Stimulated activated CD4-positive, alpha-beta T cell treated with anti-CD3 and anti-CD28 coated beads, Interleukin-12 subunit alpha, Interleukin-12 subunit beta, amount 100 ng/mL, for 4 hours (primary cell): ENCODE results near the gene DHRS3.
"Not testable (repeated sequence)": the region's sequence is repeated elsewhere in the genome, so short reads cannot be mapped to it uniquely, and the experiment has no call there.

Source experiments
- DNase-seq: peaks from one replicate; pipeline ENCODE4 v3.0.0-alpha.2; 2020

Gene DHRS3

DNA sequence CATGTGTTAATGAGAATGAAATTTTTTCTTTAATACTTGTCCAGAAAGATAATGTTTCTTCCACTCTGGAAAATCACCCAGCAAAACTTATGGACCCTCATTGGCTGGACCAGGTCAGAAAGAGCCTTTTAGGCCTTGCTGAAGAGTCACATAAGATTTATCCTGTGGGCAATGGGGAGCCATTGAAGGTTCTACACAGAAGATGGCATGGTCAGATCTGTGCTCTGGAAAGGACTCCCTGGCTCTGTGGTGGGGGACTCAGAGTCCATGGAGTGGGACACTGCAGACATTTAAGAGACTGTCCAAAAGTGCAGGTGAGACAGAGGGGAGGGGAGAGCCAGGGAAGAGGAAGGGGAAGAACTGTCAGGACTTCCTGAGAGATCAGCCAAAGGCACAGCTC is 66.4 kb downstream of the DHRS3 start:
- DNase-seq, result no peak

DNA sequence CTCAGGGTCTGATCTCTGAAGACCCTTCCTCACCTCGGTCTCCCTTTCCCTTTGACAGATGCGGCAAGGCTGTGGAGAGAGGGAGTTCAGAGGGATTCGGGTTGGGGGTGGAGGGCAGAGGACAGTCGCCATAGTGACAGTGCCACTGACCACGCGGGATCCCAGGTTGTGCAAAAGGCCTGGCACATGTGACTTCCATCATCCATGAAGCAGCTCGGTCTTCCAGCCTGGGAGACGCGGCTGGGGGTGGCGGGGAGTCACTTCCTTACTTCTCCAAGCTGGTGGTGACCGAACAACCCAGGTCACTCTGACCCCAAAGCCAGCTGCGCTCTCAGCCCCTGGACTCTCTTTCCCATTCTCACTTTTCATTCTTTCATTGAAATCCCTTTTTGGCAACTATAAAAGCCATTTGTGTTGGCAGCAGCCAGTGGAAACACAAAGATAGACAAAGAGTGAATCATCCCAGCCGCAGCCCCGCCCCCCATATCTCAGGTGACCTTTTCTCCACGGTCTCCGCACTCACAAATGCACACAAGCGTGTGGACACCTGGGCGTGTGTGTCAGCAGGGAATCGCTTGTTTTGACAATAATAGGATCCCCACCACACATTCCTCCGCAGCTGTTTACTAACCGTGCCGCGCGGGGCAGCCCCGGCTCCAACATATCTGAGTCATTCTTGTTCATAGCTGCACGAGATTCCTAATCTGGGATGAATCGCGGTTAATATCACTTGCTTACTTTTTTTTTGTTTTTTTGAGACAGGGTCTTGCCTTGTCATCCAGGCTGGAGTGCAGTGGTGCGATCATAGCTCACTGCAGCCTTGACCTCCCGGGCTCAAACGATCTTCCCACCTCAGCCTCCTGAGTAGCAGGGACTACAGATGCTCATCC is 68.3 kb downstream of the DHRS3 start:
- no peak for DNase-seq

DNA sequence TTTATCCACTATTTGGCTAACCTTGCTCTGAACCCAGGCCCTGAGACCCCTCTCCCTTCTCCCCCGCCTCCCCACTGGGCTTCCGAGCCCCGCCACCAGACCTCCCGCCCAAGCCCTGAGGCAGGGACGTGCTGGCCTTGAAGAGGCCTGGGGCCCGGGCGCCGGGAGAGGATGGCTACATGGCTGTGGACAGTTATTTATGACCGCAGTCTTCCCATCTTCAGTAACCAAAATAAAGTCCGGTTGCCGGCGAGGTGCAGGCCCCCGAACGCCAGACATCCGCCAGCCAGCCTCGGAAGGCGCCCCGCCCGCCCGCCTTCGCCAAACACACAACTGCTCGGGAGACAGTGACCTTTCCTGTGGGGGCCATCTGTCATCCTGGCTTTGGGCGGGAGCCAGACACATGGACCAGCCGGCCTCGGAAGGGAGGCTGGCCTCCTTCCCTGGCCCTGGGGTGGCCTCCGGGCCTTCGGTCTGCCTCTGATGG is 69.0 kb downstream of the DHRS3 start:
- no peak for DNase-seq

DNA sequence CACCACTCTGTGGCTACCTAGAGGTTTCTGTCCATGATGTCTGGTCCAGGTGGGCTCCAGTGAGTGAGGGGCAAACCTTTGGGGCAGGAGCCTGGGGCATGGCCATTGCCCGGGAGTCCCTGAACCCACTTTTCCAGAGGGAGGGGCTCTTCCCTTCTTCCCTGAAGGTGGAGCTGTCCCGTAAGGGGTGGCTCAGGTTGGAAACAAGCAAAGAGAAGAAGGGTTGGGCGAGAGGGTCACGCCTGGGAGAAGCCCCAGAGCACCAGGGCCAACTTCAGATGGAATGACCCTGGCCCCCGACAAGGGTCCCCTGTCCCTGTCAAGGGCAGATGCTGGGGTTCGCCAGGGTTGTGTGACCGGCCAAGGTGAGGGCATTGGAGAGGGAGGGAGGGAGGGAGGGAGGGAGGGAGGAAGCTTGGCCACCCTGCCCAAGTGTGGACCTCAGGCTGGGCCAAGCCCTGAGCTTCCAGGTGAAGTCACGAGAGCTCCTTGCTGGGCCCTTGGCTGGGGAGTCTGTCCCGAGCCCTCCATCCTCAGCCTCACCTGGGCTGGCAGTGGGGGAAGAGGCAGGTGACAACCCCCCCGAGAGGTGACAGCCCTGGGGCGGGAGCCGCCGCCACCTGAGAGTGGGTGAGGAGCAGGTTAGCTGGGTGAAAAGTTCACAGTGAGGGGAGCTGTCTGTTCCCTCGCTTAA is 69.6 kb downstream of the DHRS3 start:
- no peak for DNase-seq

DNA sequence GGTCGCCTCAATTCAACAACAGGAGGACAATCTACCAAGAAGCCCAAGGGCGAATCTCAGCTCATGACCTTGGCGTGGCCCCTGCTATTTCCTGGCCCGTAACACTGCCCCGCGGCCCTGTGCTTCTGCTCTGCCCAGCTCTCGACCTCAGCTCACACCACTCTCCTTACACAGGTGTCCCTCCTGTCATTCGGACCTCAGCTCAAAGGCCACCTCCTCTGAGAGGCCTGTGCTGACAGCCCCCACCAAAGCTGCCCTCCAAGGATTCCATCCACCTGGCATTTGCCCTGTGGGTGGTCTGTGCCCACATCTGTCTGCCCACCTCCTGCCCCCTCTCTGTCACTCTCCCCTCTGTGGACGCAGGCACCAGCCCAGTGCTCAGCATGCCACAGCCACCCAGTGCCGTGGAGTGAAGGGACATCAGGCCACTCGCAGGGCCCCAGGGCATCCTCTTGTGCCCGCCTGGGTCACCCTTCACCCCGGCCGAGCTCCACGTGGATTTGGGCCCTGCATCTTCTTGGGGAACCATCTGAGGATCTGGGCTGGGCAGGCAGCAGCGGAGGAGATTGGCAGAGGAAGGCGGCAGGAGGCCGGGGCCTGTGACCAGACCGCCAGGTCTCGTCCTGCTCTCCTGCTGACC is 70.3 kb downstream of the DHRS3 start:
- no peak for DNase-seq

DNA sequence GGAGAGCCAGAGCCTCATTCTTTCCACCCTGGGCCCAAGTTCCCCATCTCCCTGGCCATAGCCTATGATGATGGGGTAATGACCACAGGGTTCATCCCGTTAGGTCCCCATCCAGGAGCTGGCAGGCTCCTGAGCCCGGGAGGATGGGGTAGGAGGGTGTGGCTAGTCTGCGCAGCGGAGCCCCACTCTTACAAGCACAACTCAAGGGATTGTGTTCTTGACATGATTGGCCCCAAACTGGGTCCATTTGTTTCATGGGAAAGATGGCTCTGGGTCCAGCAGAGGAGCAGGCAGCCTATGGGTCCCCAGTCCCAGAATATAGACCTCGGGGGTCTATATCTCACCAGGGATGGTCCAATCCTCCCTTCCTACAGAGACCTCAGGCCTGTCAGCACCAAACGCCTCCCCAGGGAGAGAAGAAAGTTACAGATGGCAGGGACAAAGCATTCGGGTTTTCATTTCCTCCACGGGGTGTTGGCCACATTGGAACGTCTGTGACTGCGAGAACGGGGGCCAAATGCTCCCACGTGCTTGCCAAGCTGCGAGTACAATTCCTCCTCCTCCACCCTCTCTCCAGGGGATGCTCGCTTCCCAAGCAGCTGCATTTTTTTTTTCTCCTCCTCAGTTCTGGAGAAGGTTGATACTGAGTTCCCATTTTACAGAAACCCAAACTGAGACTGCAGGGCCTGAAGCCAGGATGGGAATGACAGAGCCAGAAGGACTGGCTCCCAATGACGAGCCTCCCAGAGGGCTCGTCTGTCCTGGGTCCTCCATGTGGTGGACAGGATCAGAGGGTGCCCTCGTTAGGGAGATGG is 71.0 kb downstream of the DHRS3 start:
- DNase-seq, result no peak

DNA sequence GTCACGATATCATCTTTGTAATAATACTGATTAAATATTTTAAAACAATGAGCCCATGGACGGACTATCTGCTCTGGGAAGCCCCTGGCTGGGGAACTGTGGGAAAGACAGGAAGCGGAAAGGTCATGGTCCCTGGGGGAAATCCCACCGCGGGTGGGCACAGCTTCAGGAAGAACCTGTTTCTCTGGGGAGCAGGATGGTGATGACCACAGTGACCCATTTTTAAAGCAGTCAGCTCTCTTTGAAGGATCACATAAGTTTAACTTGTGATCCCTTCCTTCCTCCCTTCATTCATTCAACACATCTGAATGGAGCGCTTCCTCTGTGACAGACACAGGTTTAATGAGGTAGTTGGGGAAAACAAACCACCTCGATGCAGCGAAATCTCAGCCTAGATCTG is 73.0 kb downstream of the DHRS3 start:
- DNase-seq, result no peak

DNA sequence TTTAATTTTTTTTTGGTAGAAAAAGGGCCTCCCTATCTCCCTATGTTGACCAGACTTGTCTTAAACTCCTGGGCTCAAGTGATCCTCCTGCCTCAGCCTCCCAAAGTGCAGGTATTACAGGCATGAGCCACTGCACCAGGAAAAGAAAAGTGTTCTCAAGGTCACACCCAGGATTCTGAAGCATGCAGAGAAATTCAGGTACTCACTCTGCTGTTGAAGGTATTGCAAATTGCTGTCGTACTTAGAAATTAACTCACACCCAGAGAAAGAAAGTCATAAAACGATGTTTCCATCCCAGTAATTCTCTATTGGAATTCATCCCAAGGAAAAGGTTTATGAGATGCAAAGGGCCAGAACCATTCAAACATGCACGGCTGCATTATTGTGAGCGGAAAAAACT is 73.7 kb downstream of the DHRS3 start:
- DNase-seq, result no peak

DNA sequence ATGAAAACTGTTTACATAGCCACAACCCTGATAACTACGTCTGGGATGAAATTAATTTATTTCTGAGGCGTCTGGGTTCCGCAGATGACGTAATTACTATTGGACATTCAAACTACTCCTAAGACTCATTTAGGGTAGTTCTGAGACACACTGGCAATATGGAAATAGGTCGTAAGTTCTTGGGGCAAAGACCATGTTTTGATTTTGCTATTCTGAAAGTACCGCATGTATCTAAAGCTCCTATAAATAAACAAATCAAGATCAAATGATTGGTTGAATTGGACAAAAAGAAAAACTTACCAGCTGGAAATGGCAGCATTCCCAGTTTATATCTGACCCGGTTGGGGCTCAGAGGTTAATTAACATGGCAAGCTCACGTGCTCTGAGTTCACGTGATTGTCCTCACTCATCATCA is 74.3 kb downstream of the DHRS3 start:
- no peak for DNase-seq

DNA sequence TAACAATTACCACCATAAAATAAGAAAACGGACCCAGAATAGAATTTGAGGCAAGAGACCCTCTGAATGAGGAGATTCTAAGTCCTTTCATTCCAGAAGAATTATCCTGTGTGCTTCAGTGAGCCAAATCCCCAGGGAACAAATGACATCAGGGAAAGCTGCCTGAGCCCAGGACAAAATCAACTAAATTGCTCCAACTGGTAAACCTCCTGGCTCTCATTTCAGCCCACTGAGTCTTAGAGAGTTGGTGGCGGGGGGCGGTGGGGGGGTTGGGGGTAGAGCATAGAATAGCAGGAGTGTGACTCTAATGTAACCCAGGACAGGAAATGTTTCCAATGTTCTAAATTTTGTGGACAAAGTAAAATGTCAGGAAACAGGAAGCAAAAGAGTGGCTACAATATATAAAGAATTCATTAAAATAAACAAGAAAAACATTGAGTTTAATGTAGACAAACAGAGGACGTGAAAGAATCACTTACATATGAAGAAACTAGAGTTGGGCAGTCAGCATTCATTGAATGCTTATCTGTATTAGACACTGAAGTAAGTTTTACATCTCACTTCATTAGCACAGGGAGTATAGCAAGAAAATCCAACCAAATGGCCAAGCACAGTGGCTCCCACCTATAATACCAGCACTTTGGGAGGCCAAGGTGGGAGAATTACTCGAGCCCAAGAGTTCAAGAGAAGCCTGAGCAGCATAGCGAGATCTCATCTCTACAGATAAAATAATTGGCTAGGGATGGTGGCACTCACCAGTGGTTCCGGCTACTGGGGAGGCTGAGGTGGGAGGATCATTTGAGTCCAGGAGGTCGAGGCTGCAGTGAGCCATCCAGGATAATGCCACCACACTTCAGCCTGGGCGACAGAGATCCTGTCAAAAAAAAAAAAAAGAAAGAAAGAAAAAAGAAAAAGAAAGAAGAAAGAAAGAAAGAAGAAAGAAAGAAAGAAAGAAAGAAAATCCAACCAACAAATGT is 75.1 kb downstream of the DHRS3 start:
- no peak for DNase-seq

DNA sequence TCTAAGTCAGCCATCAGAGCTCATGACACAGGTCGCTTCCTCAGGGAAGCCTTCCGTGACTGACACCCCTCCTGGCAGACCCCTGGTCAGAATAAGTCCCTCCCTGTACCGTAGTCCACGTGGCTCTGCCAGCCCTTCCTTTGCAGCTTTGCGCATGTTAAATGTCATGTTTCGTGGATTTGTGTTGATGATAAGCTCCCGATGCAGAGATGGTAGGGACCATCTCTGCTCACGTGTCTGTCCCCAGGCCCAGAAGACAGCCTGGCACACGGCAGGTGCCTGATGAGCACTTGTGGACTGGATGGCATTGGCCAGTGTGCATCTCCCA is 75.9 kb downstream of the DHRS3 start:
- no peak for DNase-seq

DNA sequence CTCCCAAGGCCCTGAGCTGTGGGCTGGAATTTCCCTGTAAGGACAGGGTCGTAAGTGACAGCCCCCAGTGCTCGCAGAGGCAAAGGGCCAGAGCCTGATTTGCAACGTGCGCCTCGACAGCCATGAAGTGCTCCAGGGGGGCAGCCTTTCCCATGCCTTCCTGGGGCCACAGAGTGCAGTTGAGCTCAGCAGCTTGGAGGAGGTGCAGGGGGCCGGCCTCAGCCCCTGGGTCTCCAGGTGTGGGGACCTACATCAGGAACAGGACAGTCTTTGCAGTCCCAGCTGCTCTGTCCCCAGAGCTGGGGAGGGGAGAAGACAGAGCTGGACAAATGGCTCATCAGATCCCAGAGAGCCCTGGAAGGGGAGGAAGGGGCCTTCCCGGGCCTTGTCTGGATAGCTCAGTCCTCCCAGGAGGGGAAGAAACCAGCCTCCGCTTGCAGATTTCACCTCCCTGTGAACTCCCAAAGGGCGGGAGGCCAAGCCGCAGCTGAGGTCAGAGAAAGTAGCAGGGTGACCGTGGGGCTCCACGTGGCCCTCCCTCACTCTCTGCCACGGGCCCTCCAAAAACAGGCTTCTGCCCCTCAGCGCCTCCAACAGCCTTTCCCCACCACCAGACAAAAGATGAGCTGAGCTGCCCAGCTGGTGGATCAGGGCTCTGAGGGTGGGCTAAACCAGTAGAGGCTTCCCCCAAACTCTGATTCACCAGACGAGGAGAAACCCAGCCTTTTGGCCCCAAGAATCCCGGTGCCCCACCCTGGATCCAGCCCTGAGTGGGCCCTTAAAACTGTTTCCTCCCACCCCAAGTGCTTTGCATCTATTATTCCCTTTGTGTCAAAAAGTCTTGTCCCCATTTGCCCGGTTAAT is 76.5 kb downstream of the DHRS3 start:
- no peak for DNase-seq

DNA sequence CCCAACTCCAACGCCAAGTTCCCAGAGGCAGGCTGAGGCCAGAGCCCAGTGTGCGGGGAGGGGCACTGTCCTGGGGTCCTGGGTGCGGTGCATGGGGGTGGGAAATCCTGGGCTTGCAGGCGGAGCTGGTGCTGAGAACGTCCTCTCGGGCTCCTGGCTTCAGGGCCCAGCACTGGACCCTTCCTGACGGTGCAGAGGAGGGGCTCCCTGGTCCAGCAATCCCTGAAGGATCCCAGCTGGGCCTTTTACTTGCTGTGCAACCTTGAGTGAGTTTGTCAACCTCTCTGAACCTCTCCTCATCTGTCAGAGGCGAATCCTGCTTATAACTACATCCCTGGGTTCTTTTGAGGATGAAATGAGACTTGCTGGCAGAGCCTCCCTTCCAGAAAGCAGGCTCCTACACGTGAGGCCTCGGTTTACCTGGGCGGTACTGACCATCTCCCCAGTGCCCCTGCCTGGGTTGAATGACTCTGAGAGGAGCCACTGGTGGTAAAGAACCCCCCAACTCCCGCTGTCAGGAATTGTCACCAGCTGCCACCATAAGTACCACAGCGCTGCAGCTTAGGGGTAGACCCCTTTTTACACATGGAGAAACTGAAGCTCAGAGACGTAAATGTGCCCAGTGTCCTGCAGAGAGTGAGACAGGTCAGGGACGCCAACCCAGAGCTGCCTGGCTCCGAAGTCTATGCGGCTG is 77.3 kb downstream of the DHRS3 start:
- no peak for DNase-seq

DNA sequence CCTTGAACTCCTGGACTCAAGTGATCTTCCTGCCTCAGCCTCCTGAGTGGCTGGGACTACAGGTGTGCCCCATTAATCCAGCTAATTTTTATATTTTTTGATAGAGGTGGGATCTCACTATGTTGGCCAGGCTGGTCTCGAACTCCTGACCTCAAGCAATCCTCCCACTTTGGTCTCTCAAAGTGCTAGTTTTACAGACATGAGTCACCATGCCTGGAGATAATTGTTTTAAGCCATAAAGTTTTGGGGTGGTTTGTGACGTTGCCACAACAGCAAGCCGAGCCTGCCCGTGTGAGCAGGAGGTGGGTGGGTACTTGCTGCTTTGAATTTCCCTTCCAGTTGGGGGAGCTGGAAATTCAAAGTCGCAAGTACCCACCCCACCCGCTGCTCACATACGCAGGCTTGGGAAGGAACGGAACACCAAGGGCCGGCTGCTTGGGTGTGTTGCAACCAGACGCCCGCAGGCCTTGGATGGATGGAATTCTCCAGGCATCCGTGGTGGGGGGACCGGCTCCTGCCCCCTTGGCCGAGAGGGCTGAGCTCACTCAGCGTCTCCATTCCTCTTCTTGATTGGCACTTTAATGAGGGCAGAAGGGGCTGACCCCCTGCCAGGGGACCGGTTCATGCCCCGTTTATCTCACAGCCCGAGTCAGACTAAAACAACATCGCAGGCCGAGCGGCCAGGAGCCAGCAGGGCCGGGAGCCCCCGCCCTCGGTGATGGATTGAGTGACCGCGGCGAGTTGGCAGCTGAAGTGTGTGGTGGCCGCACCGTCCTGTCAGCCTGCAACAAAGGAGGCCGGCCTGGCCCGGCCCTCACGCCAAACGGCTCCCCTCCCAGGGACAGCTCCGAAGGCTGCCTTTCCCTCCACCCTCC is 78.1 kb downstream of the DHRS3 start:
- no peak for DNase-seq

DNA sequence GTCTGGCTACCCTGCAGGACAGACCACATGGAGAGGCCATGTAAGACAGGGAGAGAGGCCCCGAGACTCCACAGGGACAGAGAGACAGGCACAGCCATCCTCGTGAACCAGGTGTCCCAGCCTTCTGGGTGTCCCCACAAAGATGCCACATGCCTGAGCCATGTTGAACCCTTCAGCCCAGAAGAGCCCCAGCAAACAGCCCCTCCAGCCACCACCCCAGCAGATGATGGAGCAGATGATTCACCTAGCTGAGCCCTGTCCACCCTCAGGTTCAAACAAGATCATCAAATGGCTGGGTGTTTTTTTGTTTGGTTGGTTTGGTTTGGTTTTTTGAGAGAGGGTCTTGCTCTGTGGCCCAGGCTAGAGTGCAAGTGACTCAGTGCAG is 78.7 kb downstream of the DHRS3 start:
- DNase-seq, result no peak

DNA sequence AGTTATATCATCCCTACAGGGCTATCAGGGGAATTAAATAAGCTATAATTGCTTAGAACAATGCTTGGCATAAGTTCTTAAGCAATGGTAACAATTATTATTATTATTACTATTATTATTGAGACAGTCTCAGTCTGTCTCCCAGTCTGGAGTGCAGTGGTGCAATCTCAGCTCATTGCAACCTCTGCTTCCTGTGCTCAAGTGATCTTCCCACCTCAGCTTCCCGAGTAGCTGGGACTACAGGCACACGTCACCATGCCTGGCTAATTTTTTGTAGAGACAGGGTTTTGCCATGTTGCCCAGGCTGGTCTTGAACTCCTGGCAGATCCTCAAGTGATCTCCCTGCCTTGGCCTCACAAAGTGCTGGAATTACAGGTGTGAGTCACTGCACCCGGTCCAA is 79.5 kb downstream of the DHRS3 start:
- not testable (repeated sequence) for DNase-seq

DNA sequence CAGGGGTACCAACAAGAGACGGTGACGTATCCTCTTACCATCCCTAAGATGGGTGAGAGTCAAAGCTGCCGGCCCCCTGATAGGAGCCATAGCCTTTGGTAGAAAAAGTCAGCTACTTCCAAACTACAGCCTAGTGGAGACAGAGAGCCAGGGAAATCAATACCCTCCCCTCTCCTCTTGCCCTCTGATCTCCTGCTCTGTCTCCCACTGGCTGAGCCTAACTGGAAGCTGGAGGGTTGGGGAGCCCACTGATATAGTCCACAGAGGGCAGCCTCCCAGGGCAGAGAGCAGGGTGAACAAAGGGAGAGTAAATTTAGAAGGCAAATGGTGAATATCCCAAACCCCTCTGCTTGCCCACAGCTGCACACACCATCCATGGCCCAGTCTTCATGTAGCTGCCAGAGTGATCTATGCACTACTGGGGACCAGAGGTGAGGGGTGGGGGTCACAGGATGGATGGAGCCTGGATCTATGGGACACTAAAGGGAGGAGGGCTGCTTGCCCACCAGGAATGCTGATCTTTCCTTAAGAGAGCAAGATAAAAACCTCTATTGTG is 80.0 kb downstream of the DHRS3 start:
- DNase-seq, result no peak

DNA sequence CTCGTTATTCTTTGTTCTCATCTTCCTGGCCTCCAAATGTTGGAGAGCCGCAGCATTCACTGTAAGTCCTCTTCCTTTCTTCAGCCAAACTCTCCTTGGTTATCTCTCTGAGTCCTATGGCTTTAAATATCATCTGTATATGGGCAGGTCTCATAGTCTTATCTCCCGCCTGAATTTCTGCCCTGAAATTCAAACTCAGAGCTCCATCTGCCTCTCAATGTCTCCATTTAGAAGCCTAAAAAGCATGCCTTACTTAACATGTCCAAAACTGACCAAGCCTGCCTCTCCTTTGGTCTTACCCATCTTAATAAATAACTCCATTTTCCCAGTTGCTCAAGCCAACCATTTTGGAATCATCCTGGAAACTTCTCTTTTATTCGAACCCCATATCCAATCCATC is 80.7 kb downstream of the DHRS3 start:
- no peak for DNase-seq
